Coronary artery (tissue), 2 donors: Measurements from ENCODE around the gene IPO5.

Experiments used
- DNase-seq: peaks from one replicate; pipeline ENCODE4 v3.0.0-alpha.2; 2017; ENCODE audit warnings: low spot score
- H3K27ac ChIP-seq, 2 donors: fragments of 200-600 bp; sonication (generic); one replicate each; pipeline ENCODE4 v1.5.1; 2016 to 2019
- H3K4me3 ChIP-seq: fragments of 200-600 bp; sonication (generic); 2 replicates; pipeline ENCODE4 v1.5.1; 2016; ENCODE audit warnings: mild to moderate bottlenecking, moderate library complexity
- CTCF ChIP-seq: fragments of 200-600 bp; sonication (generic); IDR thresholded peaks from one replicate; pipeline ENCODE4 v1.5.1; 2019; ENCODE audit warnings: antibody characterized with exemption

The IPO5 gene

GRCh38 chr13:97971519-97971918 lies 18.0 kb downstream of the IPO5 start:
- Histone ChIP-seq H3K27ac (no peak overlapping the region), H3K4me3 (no peak overlapping the region)
- no peak for DNase-seq
- no peak for TF ChIP-seq CTCF

- no peak for DNase-seq
- TF ChIP-seq CTCF = no peak
- Histone ChIP-seq H3K4me3 (peak overlapping the region; percentile 97), H3K27ac (no peak overlapping the region)
Observed at GRCh38 chr13:97974773-97975172, 21.3 kb downstream of the IPO5 start.

- Histone ChIP-seq H3K27ac (peak overlapping the region; percentile 98 to 99), H3K4me3 (peak overlapping the region; percentile 97)
- DNase-seq = no peak
- no peak for TF ChIP-seq CTCF
Observed at GRCh38 chr13:97975280-97975847, 21.9 kb downstream of the IPO5 start.

- Histone ChIP-seq H3K27ac (peak overlapping the region; percentile 98 to 99), H3K4me3 (peak overlapping the region; percentile 97)
- peak; percentile 92 for DNase-seq
- no peak for TF ChIP-seq CTCF
Observed at GRCh38 chr13:97975848-97976609, 22.6 kb downstream of the IPO5 start.

GRCh38 chr13:97976610-97977521 lies 23.4 kb downstream of the IPO5 start:
- Histone ChIP-seq H3K27ac (peak overlapping the region; percentile 65 to 99), H3K4me3 (peak overlapping the region; percentile 97)
- DNase-seq = no peak
- TF ChIP-seq CTCF = no peak

GRCh38 chr13:97977982-97978381 lies 24.5 kb downstream of the IPO5 start:
- Histone ChIP-seq H3K4me3 (no peak overlapping the region), H3K27ac (no peak overlapping the region)
- no peak for TF ChIP-seq CTCF
- no peak for DNase-seq
